Activated CD4-positive, alpha-beta T cell treated with anti-CD3 and anti-CD28 coated beads for 1 hour (primary cell): ENCODE measurements around the gene PCSK4.

ENCODE experiments used
- DNase-seq: peaks from one replicate; pipeline ENCODE4 v3.0.0-alpha.2; 2020

Gene PCSK4

GRCh38 chr19:1435378-1435989 lies 54.7 kb downstream of the PCSK4 start:
- DNase-seq: no peak

- DNase-seq: no peak
These were observed 55.5 kb downstream of the PCSK4 start for GRCh38 chr19:1434577-1435060.

- DNase-seq: no peak
These were observed 56.1 kb downstream of the PCSK4 start for GRCh38 chr19:1434040-1434366.

- DNase-seq: no peak
These were observed 56.8 kb downstream of the PCSK4 start for GRCh38 chr19:1433119-1434039.

- DNase-seq: no peak
These were observed 57.7 kb downstream of the PCSK4 start for GRCh38 chr19:1432507-1432887.

- DNase-seq: no peak
These were observed 58.2 kb downstream of the PCSK4 start for GRCh38 chr19:1431759-1432506.
